T-helper 2 cell treated with Interferon-gamma antibody and Interleukin-4, amounts not matched to agents 100 ng/mL and 5 ng/mL, for 36 hours (primary cell): ENCODE measurements around the gene EDN2. TPM values are rescaled to one million over a fixed set of nuclear protein-coding genes. Genes with fewer than 3 reads are reported as not detected.

Source experiments
- intact Hi-C: fragments of 100-400 bp; cut with micrococcal nuclease; formaldehyde crosslinking; loops from one replicate; pipeline ENCODE4 v1.15.1; 2023
- total RNA-seq: library from RNA; stranded (reverse); gene quantifications from 2 replicates; pipeline ENCODE4 v1.2.3, GENCODE V29; 2022

EDN2 gene
- total RNA-seq, 1 donor from 2014 or later, result not detected

DNA sequence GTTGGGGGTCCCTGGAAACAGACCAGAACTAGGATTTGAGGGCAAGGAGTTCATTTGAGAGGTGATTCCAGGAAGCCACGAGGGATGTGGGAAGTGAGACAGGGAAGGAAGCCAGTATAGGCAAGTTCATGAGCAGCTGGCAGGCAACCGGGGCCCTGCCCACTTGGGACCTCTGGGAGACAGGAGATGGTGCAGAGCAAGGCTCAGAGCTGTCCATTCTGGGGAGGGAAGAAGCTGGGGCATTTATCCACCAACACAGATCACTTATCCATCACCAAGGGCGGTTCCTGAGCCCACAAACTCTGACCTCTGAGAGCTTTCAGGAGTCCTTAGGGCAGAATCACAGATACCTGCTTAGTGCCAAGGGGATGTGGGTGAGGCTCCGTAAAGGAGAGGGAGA lies 16.8 kb downstream of the EDN2 start:
- intact Hi-C loops, result no loop called here

DNA sequence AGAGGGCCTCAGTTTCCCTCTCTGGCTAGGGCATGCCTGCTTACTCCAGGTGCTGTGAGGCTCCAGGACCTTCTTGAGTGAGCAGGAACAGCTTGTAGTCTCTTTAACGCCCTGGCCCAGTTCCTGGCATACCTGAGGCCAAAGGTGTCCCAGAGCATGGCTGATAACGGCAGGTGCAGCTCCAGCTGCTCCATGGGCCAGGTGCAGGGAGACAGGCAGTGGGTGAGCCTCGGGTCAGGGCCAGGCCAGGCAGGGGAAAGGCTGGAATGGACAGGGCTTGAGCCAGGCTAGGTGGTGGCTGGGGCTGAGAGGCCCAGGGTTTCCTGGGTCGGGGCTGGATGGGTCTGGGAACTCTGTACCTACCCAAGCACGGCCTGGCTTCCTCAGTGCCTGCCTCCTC lies 18.3 kb downstream of the EDN2 start:
- intact Hi-C loops, result no loop called here

DNA sequence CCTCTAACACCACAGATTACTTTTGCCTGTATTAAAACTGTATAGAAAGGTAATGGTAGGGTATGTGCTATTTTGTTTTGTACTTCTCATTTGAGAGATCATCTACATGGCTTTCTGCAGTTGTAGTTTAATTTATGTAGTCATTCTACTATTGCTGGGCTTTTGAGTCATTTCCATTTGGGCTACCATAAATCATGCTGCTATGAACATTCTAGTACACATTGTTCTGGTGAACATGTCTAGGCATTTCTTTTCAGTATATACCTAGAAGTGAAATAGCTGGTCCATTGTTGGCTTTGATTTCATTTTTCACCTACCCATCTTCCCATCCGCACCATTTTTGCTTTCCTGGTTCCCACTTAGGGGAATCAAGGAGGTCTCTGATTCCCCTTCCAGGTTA lies 18.7 kb downstream of the EDN2 start:
- intact Hi-C loops, result no loop called here

DNA sequence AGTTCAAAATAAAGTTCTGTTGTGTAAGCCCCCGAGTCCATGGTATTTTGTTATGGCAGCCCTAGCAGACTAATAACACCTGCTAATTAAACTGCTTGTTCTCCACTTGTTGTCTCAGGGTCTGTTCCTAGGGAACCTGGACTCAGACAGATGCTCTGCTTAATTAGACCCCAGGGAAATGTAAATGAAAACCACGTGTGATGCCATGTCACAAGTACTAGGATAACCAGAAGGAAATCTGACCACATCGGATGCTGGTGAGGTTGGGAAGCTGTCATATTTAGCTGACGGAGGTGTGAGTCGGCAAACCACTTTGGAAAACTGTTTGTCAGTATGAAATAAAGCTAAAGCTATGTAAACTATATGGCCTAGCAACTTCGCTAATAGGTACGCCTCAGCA lies 19.6 kb downstream of the EDN2 start:
- intact Hi-C loops, result no loop called here

DNA sequence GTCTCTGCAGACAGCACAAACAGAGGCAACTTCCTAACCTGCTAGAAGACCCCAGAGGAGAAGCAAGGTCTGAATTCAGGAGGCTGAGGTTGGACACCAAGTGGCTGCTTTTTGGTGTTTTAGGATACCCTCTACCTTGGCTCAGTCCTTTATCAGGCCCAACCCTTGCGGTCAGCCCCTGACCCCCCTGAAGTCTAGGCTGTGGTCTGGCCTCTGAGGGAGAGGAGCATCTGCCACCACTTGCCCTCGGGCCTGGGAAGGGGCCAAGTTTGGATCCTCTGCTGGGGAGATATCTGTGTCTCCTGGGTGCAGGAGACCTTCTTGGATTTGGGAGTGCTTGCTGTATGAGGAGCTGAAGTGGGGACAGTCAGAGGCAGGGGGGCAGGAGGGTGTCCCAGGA lies 21.0 kb downstream of the EDN2 start:
- intact Hi-C loops, result no loop called here

DNA sequence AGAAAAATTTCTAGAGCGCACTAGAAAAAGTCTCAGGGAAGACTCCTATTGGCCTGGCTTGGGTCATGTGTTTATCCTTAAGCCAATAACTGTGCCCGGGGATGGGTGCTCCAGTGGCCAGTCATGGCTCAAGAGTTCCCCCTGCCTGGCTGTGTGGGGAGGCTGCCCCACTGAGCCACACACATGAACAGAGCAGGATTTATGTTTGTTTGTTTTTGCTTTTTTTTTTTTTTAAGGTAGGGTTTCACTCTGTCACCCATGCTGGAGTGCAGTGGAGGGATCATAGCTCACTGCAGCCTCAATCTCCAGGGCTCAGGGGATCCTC lies 21.8 kb downstream of the EDN2 start:
- intact Hi-C loops, result no loop called here

DNA sequence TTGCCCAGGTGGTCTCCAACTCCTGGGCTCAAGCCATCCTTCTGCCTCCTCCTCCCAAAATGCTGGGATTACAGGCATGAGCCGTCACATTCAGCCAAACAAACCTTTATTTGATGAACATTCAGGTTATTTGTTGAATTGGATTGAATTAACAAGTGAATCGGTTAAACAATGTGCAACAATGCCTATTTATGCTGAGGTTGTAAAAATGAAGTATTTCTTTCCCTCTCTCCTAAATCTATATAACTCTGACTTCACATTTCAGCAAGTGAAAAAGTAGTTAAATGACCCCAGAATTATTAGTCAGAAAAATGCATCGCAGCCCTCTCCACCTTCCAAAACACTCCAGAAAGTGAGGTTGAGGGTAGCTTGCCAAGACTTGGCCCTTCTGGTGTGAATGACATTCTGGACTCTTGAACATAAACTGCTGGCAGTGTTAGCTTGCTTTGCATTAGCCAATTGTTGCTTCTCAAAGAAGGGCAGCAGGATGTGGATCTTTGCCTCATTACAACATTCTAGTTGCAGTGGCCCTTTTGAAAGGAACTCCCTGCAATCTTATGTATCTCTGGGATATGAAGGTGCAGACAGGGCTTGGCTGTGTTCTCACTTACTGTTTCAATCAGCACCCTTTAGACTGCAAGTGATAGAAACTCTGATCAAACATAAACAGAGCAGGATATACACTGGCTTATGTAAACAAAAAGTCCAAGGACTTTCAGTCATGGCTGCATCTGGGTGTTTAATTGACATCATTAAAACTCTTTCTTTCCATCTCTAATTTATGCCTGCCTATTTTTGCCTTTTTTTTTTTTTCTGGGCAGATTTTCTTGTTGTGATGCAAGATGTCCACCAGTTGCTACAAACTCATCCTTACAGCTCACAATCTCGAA lies 22.4 kb downstream of the EDN2 start:
- intact Hi-C loops, result no loop called here

DNA sequence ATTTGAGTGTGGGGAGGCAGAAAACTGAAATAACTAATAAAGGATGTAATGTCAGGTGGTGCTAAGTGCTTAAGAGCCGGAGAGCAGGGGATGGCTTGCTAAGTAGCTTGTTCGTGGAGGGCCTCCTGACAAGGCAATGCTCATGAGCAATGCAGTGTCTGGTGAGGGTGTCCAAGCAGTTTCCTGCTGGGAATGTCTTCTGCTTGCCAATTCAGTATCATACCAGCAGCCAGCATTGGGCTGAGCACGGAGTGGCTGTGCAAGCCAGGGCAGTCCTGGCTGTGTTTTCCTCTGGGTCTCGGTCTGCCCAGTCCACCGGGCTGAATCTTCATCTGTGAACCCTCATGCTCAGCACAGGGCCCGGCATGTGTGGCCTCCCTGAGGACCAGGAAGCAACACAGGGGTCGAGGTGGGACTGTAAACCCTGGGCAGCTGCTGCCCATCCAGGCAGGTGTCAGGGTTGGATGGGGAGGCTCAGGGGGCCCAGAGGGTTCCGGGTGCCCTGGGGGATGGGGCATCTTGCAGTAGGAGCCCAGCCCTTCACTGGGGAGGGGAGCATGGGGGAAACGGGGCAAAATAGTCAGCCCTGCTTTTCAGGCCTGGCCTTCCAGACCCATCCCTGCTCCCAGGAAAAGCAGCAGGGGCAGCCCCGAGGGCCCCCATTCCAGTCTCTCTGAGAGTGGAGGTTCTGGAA lies 27.5 kb downstream of the EDN2 start:
- intact Hi-C loops, result no loop called here

DNA sequence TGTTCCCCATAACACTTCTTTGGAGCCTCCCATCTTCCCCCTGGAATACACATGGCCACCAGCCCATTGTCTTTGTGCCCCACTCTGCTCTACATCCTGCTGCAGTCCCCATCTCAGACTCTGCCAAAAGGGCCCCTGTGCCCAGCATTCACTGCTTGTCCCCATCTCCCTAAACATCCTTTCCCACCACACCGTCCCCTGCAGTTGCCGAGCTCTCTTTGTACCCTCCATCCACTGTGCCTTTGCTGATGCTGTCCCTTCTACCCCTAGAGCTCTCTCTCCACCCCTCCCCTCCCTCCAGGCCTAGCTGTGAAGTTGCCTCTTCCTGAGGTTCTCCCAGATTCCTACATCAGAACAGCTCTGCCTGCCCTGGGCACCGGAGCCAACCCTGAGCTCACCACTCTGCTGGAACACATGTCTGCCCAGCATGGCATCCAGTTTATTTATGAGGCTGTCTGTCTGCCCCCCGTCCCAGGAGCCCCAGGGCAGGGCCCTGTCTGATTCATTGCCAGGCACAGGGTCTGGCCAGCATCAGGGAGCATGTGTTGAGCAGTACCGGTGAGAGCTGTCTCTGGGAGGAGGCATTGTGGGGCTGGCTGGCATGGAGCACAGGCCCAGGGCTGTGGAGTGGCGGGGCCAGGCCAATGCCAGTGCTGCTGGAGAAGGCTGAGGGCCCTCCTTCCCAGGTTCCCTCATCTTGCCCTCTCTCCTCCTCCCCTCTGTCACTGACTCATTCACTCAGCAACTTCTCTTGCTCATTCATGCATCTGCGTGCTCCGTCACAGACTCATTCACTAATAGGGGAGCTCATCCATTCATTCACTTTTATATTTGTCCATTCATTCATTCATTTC lies 28.8 kb downstream of the EDN2 start:
- intact Hi-C loops, result no loop called here

DNA sequence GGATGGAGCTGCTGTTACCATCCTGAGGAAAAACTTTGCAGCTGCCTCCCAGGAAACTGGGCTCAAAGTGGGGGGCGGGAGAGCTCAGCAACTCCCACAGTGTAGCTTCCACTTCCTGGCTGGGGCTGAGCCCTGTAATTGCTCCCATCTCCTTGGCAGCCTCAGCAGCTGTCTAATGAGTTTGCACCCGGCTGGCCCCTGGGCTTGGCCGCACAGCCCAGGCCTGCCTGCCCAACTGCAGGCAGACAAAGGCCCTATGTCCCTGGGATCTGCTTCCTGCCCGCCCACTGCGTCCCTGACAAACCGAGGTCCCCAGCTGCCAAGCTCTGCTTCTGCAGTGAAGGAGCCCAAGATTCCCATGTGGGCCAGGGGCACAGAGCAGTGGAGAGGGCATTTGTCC lies 30.1 kb downstream of the EDN2 start:
- intact Hi-C loops, result no loop called here

DNA sequence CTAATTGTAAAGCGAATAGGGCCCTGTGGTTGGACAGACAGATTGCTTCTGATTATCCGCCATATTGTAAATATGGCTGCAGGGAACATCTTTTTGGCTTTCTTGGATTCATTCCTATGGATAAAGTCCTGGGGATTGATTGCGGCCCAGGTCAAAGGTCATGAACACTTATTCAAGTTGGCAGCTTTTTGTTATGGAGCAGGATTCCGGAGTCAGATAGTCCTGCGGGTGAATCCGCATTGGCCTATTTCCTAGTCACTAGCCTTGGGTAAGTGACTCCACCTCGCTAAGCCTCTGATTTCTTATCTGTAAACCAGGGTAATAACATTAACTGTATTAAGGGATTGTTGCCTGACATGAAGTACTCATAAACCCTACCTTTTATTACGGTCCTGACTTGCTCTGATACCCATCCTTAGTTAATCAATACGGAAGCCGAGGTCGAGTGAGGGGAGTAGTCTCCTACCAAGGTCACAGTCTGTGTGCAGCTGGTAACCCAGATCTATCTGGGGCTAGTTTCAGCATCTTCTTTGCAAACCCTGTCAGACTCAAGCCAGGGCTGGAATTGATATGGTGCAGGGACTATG lies 31.7 kb downstream of the EDN2 start:
- intact Hi-C loops, result no loop called here

DNA sequence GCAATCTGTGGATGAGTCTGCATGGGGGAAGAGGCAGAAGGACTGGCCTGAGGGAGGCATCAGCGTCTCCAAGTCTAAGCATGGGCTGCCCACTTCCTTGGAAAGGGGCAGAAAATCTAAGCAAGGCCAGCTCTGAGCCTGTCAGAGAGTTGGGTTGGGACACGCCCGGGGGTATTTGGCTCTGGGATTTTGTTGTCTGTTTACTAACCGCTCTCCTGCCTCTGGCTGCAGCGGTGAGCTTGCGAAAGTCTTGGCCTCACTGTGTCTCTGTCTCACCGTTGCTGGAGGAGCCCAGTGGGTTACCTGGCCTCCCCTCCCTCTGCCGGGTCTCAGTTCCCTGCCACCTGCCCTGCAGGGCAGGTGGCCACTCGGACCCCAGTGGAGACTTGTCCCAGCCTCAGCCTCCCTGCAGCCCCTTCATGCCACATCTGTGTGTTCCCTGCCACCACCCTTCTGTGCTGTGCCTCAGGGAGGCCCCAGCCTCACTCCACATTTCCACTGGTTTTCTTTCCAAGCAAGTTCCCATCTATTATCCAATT lies 33.7 kb downstream of the EDN2 start:
- intact Hi-C loops, result no loop called here

DNA sequence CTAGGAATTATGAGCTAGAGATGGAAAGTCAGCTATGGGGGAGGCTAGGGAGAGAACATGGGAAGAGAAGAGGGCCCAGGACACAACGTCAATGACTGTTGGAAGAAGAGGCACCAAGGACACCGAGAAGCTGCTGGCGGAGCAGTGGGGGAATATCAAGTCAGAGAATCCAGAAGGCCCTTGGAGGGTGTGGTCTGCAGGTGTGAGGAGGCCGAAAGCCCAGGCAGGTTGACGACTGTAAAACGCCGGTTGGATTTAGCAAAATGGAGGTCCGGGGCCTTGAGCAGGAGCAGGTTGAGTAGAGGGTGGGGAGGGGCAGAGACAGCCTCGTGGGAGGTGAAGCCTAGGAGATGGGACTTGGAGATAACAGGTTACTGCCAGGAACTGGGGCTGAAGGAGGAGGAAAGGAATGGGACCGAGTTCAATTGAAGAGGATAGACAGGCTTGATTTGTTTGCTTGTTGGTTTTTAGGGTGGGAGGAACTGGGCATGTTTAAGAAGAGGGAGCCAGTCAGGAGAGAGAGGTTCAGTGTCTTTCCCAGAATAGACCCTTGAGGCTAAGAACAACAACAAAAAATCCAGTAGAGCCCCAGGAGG lies 35.1 kb downstream of the EDN2 start:
- intact Hi-C loops, result no loop called here

DNA sequence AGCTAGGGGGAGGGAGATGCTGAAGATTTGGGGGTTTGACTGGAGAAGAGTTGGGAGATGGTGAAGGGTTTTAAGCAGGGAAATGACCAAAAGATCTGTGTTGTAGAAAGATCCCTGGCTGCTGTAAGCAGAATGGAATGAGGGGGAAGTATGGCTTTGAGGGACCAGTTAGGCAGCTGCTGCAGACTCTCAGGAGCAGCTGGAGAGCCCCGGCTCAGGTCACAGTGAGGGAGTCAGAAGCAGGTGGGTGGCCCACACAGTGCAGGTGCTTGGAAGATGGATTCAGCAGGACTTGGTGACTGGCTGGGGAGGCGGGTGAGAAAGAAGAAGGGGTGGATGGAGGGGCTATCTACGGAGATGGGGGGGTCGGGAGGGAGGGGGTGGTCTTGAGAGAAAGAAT lies 35.7 kb downstream of the EDN2 start:
- intact Hi-C loops, result no loop called here

DNA sequence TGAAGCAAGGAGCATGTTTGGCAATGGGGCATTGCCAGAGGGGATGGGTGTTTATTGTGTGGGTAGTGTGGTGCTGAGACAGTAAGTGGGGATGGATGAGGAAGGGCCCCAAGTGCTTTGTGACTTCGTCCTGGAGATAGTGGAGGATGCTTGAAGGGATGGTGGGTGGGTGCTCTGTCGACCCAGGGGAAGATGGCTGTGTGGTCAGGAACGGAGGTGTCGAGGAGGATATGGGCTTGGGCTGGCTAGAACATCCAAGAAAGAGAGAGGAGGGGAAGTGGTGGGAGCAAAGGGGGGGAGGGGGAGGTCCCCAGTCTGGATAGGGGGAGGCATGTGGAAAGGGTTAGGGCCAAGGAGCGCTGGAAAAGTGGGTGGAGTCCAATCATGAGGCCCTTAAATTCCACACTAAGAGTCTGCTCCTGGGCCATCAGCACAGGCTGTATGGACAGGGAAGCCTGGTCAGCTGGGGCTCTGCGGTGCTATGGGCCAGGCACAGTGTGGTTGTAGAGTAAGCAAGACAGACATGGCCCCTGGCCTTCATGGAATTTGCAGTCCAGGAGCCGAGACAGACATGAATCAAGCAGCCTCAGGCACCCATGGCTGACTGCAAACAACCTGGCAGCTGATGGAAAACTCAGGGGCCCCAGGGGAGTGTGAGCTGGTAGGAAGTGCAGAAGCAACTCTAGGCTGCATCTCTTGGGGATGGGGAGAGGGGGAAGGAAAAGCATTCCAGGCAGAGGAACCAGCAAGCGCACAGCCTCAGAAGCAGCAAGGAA lies 36.3 kb downstream of the EDN2 start:
- intact Hi-C loops, result no loop called here

DNA sequence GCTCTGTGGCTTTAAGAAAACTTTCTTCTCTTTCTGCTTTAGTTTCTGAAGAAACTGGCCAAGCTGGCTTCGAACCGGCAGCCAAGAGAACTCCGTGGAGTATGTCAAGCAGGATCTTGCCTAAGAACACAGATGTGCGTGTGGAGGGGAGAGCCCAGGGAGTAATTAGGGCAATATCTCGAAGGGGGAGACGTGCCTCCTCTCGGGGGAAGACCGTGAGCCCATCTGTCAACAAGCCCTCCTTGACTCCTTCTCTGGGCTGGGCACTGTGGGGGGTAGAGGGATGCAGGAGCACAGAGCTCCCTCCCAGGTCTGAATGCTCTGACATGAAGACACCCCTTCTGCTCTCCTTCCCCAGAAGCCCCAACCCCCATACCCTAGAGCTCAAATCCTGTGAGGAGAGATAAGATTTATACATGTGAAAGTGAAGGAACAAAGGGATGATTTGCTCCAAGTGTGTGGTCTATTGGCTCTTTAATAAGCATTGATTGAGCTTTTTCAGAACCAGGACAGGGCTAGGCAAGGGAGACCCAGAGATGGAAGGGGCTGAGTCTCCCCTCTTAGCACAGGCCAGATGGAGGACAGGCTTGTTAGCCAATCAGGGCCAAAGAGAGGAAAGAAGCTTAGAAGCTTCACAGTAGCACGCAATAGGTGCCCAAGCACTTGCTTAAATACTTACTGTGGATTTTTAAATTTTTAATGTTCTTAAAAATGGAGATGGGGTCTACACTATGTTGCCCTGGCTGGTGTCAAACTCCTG lies 37.5 kb downstream of the EDN2 start:
- intact Hi-C loops, result no loop called here

DNA sequence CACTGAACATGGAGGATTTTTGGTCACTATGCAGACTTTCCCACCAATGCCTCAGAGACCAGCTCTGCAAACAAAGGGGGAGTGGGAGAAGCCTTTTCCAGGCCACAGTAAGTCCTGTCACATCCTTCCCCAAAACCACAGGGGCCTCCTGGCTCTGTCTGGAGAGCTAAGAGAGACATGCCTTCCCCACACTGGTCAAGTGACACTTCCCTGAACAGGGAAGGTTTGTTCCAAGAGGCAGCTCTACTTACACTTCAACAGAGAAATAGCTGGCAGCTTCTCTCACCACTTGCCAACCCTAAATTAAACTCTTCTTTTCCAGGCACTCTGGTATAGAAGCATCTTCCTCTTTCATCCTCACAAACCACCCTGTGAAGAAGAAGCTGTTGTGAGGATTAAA lies 39.7 kb downstream of the EDN2 start:
- intact Hi-C loops, result no loop called here

DNA sequence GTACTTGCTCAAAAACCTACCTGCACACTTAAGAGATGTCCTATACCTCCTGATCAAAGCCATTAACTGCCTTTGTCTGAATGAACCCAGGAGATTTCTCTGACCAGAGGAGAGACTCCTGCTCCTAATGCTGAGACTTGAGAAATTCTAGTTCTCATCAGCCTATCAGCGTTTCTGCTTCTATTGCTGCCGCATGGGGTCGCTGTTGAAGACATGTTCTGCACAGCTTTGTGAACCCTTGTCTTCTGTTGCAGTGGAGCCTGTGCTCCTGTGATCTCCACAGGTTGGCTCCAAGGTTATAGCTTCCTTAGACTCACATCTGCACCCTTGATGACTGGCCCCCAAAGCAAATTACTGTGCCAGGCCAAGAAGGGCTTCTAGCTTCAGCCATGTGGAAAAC lies 40.2 kb downstream of the EDN2 start:
- intact Hi-C loops, result no loop called here

DNA sequence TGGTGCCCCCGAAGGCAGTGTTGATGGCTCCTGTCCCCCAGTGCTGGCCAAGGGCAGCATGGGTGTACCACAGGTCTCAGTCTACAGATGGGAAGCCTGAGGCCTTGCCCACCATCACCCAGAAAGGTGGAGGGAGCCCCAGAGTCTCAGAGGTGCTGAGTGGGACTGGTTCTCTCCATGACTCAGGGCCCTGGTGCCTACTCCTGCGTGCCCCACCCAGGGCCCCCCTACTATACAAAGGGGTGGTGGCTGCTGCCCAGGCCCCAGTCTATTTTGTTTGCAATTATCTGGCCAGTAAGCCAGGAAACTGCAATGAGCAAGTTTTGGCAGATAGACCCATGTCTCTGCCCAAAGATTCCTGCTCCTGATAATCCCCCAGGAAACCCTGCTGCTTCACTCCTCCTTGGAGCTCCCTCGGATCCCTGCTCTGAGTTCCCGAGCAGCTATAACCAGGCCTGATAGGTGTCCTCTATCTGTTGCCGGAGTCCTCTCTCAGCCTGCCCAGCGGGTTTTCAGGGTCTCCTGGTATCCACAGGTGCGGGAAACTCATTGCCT lies 41.7 kb downstream of the EDN2 start:
- intact Hi-C loops, result no loop called here
